NCI-H226 (cell line): ENCODE results near the gene RAB20.
"Not testable (repeated sequence)": the region's sequence is repeated elsewhere in the genome, so short reads cannot be mapped to it uniquely, and the experiment has no call there.

Source experiments
- DNase-seq: peaks from one replicate; pipeline ENCODE4 v3.0.0-alpha.2; 2015

RAB20 gene

DNA sequence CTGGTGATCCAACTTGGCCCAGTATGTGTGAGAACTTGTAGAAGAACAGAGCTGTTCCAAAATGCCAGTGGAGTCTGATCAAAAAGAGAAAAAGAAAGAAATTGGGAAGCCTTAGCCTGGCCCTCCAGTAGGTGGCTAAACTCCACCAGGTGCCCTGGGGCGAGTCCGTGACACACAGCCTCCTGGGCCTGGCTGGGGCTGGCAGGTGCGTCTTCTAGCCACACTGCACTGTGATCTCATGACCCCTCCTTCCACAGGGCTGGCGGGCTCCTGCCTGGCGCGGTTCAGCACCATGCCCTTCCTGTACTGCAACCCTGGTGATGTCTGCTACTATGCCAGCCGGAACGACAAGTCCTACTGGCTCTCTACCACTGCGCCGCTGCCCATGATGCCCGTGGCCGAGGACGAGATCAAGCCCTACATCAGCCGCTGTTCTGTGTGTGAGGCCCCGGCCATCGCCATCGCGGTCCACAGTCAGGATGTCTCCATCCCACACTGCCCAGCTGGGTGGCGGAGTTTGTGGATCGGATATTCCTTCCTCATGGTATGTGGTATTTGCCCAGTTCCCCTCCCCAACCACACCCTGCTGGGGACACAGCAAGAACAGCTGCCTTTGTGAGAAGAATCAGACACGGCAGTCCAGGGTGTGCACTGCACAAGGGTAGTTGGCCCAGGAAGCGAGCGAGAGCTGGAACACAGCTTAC, 53.7 kb downstream of the RAB20 start:
- DNase-seq: no peak

DNA sequence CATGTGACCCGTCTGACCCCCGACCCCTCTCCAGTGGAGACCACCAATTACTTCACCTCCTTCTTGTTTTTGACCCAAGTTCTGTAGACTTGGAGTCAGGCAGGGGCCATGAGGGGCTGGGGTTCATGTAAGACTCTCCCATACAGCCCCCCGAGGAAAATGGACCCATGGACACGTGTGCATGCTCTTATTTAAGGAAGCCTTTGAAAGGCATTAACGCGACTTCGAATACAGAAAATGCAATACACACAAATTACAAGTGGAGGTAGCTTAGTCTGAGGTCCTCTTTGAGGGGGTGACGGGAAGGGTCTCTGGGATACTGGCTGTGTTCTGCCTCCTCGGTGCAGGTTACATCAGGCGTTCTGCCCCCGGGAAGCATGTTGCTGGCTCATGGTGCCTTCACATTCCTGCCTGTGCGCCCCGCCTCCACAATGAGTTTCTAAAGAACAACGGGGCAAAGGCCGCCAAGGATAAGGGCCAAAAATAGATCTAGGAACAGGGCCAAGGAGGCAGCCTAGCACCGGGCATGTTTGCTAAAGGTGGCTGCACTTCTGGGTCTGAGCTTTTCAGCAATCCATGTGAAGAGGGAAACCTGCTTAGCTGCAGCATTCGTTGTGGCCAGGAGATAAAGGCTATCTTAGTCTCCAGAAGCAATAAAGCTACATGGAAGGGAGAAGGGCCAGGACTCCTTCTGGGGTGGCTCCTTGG, 54.5 kb downstream of the RAB20 start:
- no peak for DNase-seq

- no peak for DNase-seq
Observed at GRCh38 chr13:110506396-110506795, 55.1 kb downstream of the RAB20 start.

DNA sequence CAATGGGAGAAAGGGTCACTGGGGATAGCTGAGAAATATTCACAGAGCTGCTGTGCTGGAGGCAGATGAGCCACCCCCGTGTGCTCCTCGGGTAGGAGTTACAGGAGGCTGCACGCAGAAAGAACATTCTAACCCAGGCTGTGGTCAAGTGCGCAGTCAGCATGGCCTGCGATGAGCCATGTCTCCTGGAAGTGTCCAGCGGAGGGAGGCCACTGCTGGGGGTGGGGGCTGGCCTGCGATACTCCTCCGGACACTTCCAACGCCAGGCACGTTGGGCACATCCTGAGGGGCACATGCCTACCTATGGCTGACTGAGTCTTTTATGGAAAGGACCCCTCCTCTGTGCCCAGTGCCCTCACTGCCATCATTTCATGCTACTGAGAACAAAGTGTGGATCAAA, 55.9 kb downstream of the RAB20 start:
- no peak for DNase-seq

DNA sequence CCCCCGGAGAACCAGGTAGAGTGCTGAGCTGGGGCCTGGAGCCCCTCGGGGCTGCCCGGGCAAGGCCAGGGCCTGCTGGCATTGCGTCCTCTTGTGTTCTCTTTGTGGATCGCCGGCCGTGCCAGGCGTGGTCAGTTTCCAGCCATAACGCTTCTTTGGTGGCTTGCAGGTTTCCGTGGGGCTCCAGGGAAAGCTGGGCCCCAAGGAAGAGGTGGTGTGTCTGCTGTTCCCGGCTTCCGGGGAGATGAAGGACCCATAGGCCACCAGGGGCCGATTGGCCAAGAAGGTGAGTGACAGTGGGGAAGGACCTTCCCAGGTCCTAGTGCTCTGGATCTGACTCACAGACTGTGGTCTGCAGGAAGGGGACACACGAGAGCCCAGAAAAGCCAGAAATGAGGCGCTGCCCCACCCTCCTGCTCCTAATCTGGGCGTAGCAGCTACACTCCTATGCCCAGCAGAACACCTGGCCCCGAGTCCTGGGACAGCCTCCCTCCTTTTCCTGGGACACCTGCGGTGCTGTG, 57.5 kb downstream of the RAB20 start:
- DNase-seq: no peak

- no peak for DNase-seq
Observed at GRCh38 chr13:110503037-110503901, 58.3 kb downstream of the RAB20 start.

DNA sequence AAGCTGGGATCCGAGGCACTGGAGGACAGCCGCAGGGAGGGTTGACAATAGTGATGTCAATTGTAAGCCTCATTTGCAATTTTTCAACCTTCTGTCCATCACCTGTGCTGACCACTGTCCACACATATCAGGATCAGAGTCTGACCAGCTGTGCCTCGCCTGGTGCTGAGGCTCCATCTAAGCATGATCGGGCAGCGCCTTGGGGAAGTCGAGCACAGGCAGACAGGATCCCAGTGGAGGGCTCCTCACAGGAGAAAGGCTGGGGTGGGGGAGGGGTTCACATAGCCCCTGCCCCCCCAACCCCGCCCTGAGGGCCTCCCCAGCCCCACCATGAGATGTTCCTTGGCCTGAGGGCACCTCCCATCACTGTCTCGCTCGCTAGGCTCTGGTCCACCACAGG, 60.3 kb downstream of the RAB20 start:
- DNase-seq: no peak

- no peak for DNase-seq
Observed at GRCh38 chr13:110500341-110500740, 61.2 kb downstream of the RAB20 start.

- no peak for DNase-seq
Observed at GRCh38 chr13:110499621-110500281, 61.8 kb downstream of the RAB20 start.

- DNase-seq: no peak
Observed at GRCh38 chr13:110498765-110499164, 62.8 kb downstream of the RAB20 start.

DNA sequence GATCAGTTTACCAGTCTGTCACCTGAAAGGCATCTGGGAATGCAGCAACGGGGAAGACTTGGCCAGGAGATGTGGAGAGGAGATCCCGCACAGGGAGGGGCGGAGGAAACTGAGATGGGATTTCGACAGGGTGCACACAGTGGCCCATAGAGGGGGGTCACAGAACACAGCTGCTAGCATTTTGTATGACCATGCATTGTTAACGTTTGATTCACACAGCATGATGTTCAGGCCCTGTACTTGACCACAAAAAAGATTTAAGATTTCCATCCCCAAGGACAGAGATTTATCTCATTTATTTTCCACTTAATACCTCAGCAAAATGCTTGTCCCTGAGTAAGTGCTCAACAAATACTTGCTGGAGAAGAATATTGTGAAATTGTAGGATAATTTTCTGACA, 63.2 kb downstream of the RAB20 start:
- no peak for DNase-seq

DNA sequence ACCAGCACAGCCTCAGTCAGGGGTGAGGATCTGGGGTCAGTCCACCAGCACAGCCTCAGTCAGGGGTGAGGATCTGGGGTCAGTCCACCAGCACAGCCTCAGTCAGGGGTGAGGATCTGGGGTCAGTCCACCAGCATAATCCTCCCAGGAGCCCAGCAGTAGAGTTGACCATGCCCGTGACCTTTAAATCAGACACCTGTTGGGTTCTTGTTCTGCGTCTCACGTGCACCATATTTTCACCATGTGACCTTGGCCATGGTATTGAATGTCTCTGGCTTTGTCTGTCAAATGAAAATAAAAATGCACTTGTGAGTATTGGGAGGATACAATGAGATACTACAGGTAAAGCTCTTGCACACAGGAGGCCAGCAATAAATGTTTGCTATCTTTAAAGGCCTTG, 63.6 kb downstream of the RAB20 start:
- not testable (repeated sequence) for DNase-seq

DNA sequence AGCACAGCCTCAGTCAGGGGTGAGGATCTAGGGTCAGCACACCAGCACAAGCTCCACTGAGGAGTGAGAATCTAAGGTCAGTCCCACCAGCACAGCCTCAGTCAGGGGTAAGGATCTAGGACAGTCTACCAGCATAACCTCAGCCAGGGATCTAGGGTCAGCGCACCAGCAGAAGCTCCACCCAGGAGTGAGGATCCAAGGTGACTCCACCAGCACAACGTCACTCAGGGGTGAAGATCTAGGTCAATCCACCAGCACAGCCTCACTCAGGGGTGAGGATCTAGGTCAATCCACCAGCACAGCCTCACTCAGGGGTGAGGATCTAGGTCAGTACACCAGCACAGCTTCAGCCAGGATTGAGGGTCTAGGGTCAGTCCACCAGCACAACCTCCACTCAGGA, 64.5 kb downstream of the RAB20 start:
- no peak for DNase-seq

- no peak for DNase-seq
Observed at GRCh38 chr13:110496281-110496680, 65.2 kb downstream of the RAB20 start.

- DNase-seq: no peak
Observed at GRCh38 chr13:110495881-110496280, 65.6 kb downstream of the RAB20 start.

GRCh38 chr13:110495376-110495775, 66.1 kb downstream of the RAB20 start:
- DNase-seq: no peak

- no peak for DNase-seq
Observed at GRCh38 chr13:110493613-110494012, 67.9 kb downstream of the RAB20 start.

DNA sequence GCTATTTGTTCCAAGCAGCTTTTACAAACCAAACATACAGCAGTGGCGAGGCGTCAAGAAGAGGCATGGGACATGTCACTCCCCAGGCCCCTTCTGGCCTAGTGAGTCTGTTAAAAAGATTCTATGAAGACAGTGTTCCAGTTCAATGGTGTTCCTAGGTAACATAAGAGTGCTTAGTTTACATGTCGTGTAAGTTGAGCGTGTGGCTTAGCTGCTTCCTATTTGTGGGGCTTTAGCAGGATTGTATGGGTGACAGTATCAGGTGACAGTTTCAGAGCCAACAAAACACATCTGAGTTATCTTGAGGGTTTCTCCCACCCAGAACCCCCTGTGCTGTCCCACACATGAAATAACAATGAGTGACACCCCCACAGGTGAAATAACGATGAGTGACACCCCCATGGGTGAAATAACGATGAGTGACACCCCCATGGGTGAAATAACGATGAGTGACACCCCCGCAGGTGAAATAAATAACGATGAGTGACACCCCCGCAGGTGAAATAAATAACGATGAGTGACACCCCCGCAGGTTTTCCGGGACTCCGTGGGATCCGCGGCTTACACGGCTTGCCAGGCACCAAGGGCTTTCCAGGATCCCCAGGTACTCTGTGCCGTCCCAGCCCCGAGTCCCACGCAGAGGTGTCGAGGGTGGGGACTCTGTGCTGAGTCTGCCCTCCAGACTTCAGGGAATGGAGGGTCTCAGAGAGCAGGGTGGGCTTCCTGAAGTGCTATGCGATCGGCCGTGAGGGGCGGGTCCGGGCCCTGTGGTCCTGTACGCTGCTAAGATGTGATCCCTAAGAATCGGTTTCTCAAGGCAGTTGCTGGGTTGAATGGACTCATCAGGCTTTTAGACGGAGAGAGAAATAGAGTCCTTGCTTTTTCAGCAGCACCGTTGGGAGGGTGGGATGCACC, 68.6 kb downstream of the RAB20 start:
- no peak for DNase-seq

- DNase-seq: no peak
Observed at GRCh38 chr13:110491869-110492678, 69.4 kb downstream of the RAB20 start.

DNA sequence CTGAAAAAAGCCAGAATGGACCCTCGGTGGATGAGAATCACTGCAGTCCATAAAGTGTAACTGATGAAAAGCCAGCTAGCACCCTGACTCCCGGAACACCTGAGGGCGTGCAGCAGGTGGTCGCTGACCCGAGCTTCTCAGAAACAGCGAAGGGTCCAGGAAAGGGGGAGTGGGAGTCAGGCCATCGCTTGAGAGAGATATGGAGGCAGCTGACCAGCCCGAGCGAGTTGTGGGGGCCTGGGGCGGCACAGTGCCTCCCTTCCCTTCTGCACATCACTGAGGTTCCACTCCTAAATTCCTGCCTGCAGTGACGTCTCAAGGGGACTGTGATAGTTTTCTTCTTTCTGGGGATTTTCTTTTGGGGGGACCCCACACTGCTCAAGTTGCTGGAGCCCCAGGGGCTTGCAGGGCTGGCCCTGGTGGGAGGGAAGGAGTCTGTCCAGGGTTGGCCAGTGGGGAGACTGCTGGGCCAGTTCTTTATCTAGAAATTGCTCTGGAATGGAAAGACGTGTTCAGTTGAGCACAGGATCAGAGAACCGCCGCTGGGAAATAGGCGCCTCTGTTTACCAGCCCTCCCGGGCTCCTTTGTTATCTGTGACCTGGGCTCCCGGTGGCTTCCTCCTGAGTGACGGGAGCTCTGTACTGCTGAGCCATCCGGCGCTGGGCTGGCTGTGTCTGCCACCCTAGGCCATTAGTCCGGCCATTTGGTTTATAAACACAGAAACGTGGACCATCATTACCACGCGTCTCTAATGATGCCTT, 71.3 kb downstream of the RAB20 start:
- DNase-seq: no peak
